Heart left ventricle (tissue), 16 donors: ENCODE data around the gene KRT1. TPM values are rescaled to one million over a fixed set of nuclear protein-coding genes. Genes with fewer than 3 reads are reported as not detected.
"Not testable (repeated sequence)": the region's sequence is repeated elsewhere in the genome, so short reads cannot be mapped to it uniquely, and the experiment has no call there.

Experiments
- ATAC-seq, 4 donors: fragments of 200-7000 bp; cut with Tn5 transposase; one replicate each; pipeline ENCODE4 v1.9.1; 2020 to 2022; ENCODE audit warnings: moderate library complexity in 4 of 4, mild to moderate bottlenecking in 3 of 4, moderate number of reproducible peaks in 1 of 4
- DNase-seq, 5 donors: peaks; one replicate each; pipeline ENCODE4 v3.0.0-alpha.2; 2020
- H3K27ac ChIP-seq, 12 donors: fragments of 200-600 bp; sonication (generic) in 4 of 12; one replicate each; pipeline versions ENCODE4 v1.5.0 to v1.8.0; 2016 to 2022; ENCODE audit warnings: mild to moderate bottlenecking in 2 of 12
- H3K27me3 ChIP-seq, 9 donors: fragments of 200-600 bp; sonication (generic) in 2 of 9; one replicate each; pipeline versions ENCODE4 v1.5.1 to v1.8.0; 2016 to 2022; ENCODE audit warnings: mild to moderate bottlenecking in 3 of 9
- H3K36me3 ChIP-seq, 9 donors: fragments of 200-600 bp; sonication (generic) in 2 of 9; one replicate each; pipeline versions ENCODE4 v1.5.0 to v1.8.0; 2018 to 2022; ENCODE audit warnings: mild to moderate bottlenecking in 2 of 9
- H3K4me1 ChIP-seq, 12 donors: fragments of 200-600 bp; sonication (generic) in 4 of 12; one replicate each; pipeline versions ENCODE4 v1.5.0 to v1.8.0; 2016 to 2022; ENCODE audit warnings: mild to moderate bottlenecking in 3 of 12
- H3K4me3 ChIP-seq, 12 donors: fragments of 200-600 bp; sonication (generic) in 4 of 12; one replicate each; pipeline versions ENCODE4 v1.5.0 to v1.8.0; 2017 to 2022; ENCODE audit warnings: mild to moderate bottlenecking in 9 of 12, moderate library complexity in 4 of 12
- H3K9me3 ChIP-seq, 12 donors: fragments of 200-600 bp; sonication (generic) in 4 of 12; one replicate each; pipeline versions ENCODE4 v1.5.0 to v1.8.0; 2016 to 2022; ENCODE audit warnings: mild to moderate bottlenecking in 1 of 12
- CTCF ChIP-seq, 12 donors: fragments of 200-600 bp; sonication (generic) in 4 of 12; IDR thresholded peaks; one replicate each; pipeline versions ENCODE4 v1.5.0 to v1.8.0; 2018 to 2022; ENCODE audit warnings: antibody characterized with exemption in 12 of 12, mild to moderate bottlenecking in 5 of 12
- POLR2A ChIP-seq, 2 donors: fragments of 450-650 bp; IDR thresholded peaks; one replicate each; pipeline ENCODE4 v1.6.1; 2017; ENCODE audit warnings: antibody characterized with exemption in 2 of 2, mild to moderate bottlenecking in 2 of 2, moderate library complexity in 2 of 2
- WGBS, 4 donors: extraction: QIAGEN DNeasy Blood & Tissue Kit in 2 of 4; methylation state at CpG; one replicate each; pipeline versions ENCODE4 v1.1.5 to v1.1.7; 2013 to 2018; 5-methylcytosine and 5-hydroxymethylcytosine counted together
- intact Hi-C, 10 donors: fragments of 100-400 bp; cut with DNase I; formaldehyde crosslinking; loops; one replicate each; pipeline versions ENCODE4 v1.11.1 to v1.14.2; 2022
- polyA plus RNA-seq, 2 donors: library from polyadenylated mRNA; stranded (reverse); fragments of 200-250 nt; gene quantifications; one replicate each; pipeline ENCODE4 v1.2.3, GENCODE V29; 2013
- total RNA-seq, 9 donors: library from RNA; depleted of rRNA in 2 of 9; stranded (reverse); fragments of >200 nt in 2 of 9; fragmentation: NEBNext Ultra II Directional in 3 of 9; extraction: Animal tissue kit (Norgen Biotek cat#: 25700) in 3 of 9; gene quantifications; one replicate each; pipeline versions ENCODE4 v1.1.0 to v1.2.4, GENCODE V29; 2016 to 2023
- donor health status: ischemic (EF 13 %, LVEDD 7.1; RV severe dilation, severe dysfunction).
- donor health status: healthy with polysubstance abuse.
- donor health status: DM: no; HTN: yes; CAD: no.
- donor health status: DM: no; HTN: no; CAD: no.
- donor health status: ischemic (EF 25% LVEDD 6.9; RV normal size, moderate dysfunction).
- donor health status: ischemic (EF 25% LVEDD 5.7; RV mildly dilated, moderate dysfunction).
- donor health status: healthy.
- donor health status: DM: yes; HTN: yes; CAD: no.
- donor health status: ischemic (EF 35%, LVEDD 5.7; RV mildly dilated, moderate dysfunction).
- donor health status: nonischemic (EF 11% LVEDD 7.7; RV severe dilation, severe dysfunction).
- donor health status: DM: yes; HTN: yes; CAD: no.
- donor health status: PGD.
- donor health status: ischemic (EF 29% LVEDD 5.4; RV normal size, mild dysfunction).
- donor health status: nonischemic (EF 23%, LVEDD 6.1; RV moderate dilation, normal function).

The KRT1 gene
- total and polyA plus RNA-seq, 11 donors = 0.35 TPM; not detected in 10

GRCh38 chr12:52673217-52673616 lies 7.0 kb downstream of the KRT1 start:
- intact Hi-C loops = loop anchor here in 1 of 10 donors (10.0 kb wide), 1 partner anchor 192 kb away; no protein-coding TSS in a partner anchor
- Histone ChIP-seq H3K27me3 (peaks cover 0 to 33% (median 0%) of the 10 kb centered on the region in 9 donors), H3K4me3 (no peak overlapping the region), H3K9me3 (no peaks in the 10 kb centered on the region), H3K27ac (no peak overlapping the region), H3K36me3 (no peaks in the 10 kb centered on the region), H3K4me1 (no peaks in the 10 kb centered on the region)
- ATAC-seq (no peak), DNase-seq (no peak)
- WGBS, 4 donors = 73 to 83% (median 78%) methylated on average over 5 of the region's 5 CpGs
- TF ChIP-seq POLR2A (IDR thresholded peaks at IDR 0.05) (no peak), CTCF (IDR thresholded peaks at IDR 0.05) (no peak)

GRCh38 chr12:52672321-52672933 lies 7.8 kb downstream of the KRT1 start:
- 60 to 73% (median 71%) methylated on average over 2 of the region's 2 CpGs for WGBS, 4 donors
- H3K27ac ChIP-seq = no peak overlapping the region
- DNase-seq (no peak), ATAC-seq (no peak)
- H3K4me3 ChIP-seq = no peak overlapping the region
- H3K4me1 ChIP-seq = no peaks in the 10 kb centered on the region
- intact Hi-C loops = loop anchor here in 1 of 10 donors (10.0 kb wide), 1 partner anchor 192 kb away; no protein-coding TSS in a partner anchor
- no peaks in the 10 kb centered on the region for H3K36me3 ChIP-seq
- no peaks in the 10 kb centered on the region for H3K9me3 ChIP-seq
- TF ChIP-seq POLR2A (IDR thresholded peaks at IDR 0.05) (no peak), CTCF (IDR thresholded peaks at IDR 0.05) (no peak)
- H3K27me3 ChIP-seq = peaks cover 0 to 33% (median 0%) of the 10 kb centered on the region in 9 donors

GRCh38 chr12:52670961-52671360 lies 9.2 kb downstream of the KRT1 start:
- no peak for TF ChIP-seq CTCF (IDR thresholded peaks at IDR 0.05)
- TF ChIP-seq POLR2A (IDR thresholded peaks at IDR 0.05) = no peak
- intact Hi-C loops = loop anchor here in 1 of 10 donors (10.0 kb wide), 1 partner anchor 194 kb away; no protein-coding TSS in a partner anchor
- Histone ChIP-seq H3K27me3 (peaks cover 0 to 37% (median 0%) of the 10 kb centered on the region in 9 donors), H3K36me3 (no peaks in the 10 kb centered on the region), H3K4me1 (no peaks in the 10 kb centered on the region), H3K9me3 (no peaks in the 10 kb centered on the region), H3K4me3 (no peak overlapping the region), H3K27ac (no peak overlapping the region)
- no peak for DNase-seq
- 88 to 92% (median 89%) methylated on average over 3 of the region's 3 CpGs for WGBS, 4 donors
- ATAC-seq = no peak

- intact Hi-C loops = loop anchor here in 1 of 10 donors (10.0 kb wide), 1 partner anchor 194 kb away; no protein-coding TSS in a partner anchor
- no peak for ATAC-seq
- WGBS, 4 donors = 76 to 86% (median 84%) methylated on average over 4 of the region's 4 CpGs
Measured at GRCh38 chr12:52670506-52670905, 9.7 kb downstream of the KRT1 start.

GRCh38 chr12:52669941-52670340 lies 10.3 kb downstream of the KRT1 start:
- not testable (repeated sequence) for H3K9me3 ChIP-seq, H3K27ac ChIP-seq, DNase-seq, H3K36me3 ChIP-seq, ATAC-seq, H3K4me3 ChIP-seq, H3K4me1 ChIP-seq
- WGBS, 4 donors = 86 to 91% (median 89%) methylated on average over 3 of the region's 3 CpGs
- intact Hi-C loops = loop anchor here in 3 of 10 donors (5.0 to 10.0 kb wide), 2 partner anchors 195 to 197 kb away; no protein-coding TSS in a partner anchor
- peaks cover 0 to 40% (median under 1%) of the 10 kb centered on the region in 9 donors for H3K27me3 ChIP-seq

More at GRCh38 chr12:52670506-52670905, 9.7 kb downstream of the KRT1 start:
- TF ChIP-seq CTCF (IDR thresholded peaks at IDR 0.05) = no peak
- TF ChIP-seq POLR2A (IDR thresholded peaks at IDR 0.05) = no peak
- DNase-seq = no peak
- no peaks in the 10 kb centered on the region for H3K36me3 ChIP-seq
- H3K4me1 ChIP-seq = no peaks in the 10 kb centered on the region
- H3K9me3 ChIP-seq = no peaks in the 10 kb centered on the region
- no peak overlapping the region for H3K4me3 ChIP-seq
- H3K27ac ChIP-seq = no peak overlapping the region
- peaks cover 0 to 38% (median 0%) of the 10 kb centered on the region in 9 donors for H3K27me3 ChIP-seq
